DMS53 treated with DMSO at 0.1 percent for 48 hours (cell line): Measurements from ENCODE around the gene GALNT1.
"Not testable (repeated sequence)": the region's sequence is repeated elsewhere in the genome, so short reads cannot be mapped to it uniquely, and the experiment has no call there.

Source experiments
- DNase-seq: peaks from one replicate; lab custom pipeline; 2025; ENCODE audit not compliant: unreplicated experiment; lab: John Stamatoyannopoulos, UW

GALNT1 gene

DNA sequence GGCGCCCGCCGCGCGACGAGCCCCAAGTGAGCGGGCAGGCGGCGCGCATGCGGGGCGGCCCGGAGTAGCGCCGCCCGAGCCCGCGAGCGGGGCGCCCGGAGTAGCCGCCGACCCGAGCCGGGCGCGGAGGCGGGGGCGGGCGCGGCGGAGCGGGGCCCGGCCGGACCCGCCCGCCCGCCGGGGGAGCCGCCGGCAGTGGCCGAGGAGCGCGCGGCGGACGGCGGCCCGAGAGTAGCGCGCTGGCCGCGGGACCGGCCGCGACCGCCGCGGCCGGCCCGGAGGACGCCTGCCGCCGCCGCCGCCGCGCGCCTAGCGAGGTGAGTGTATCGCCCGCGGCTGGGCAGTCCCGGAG lies at the start of gene GALNT1:
GALNT1 (plus strand) TSS at position 195 of the 352 bp plus-strand sequence. CDS start 72,923 bp downstream, outside the sequence.
- DNase-seq: no peak

- no peak for DNase-seq
Observed at GRCh38 chr18:35533916-35534405, 47.6 kb upstream of the GALNT1 start.

GRCh38 chr18:35535297-35535696 lies 46.2 kb upstream of the GALNT1 start:
- DNase-seq: no peak

DNA sequence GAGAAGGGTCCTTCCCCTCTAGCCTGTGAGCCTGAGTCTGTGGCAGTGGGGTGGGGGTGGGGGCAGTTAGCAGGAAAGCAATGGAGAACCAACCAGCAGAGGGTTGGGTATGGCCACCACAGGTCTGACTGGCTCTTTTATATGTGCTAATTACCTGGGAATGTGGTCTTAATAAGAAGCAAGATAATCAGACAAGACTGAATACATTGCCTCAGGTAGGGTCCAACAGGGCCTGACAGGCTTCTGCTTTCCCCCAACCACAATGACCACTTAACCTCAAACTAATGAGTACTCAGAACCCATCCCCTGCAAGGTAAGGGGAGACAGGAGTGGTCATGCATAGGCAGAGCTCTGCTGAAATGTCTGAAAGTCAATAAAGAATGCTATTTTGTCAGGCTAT lies 39.2 kb upstream of the GALNT1 start:
- no peak for DNase-seq

GRCh38 chr18:35547008-35547605 lies 34.4 kb upstream of the GALNT1 start:
- no peak for DNase-seq

GRCh38 chr18:35549564-35549963 lies 32.0 kb upstream of the GALNT1 start:
- no peak for DNase-seq

GRCh38 chr18:35553300-35553699 lies 28.2 kb upstream of the GALNT1 start:
- no peak for DNase-seq

- DNase-seq: not testable (repeated sequence)
Observed at GRCh38 chr18:35555538-35555937, 26.0 kb upstream of the GALNT1 start.

DNA sequence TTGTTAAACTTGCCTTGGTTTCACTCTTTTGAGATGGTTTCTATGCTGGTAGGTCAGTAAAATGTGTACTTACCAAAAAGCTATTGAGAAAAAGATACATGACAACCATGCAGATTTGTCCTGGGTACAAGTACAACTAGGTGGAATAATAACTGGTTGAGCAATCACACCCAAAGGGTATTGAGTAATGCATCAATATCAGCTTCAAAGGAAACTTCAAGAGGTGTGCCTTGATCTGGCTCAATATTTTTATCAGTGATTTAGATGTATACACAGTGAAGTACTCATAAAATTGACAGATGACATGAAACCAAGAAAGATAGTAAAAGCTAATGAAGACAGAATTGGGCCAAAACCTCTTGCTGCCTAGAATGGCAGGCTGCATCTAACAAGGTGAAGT lies 21.7 kb upstream of the GALNT1 start:
- no peak for DNase-seq

- no peak for DNase-seq
Observed at GRCh38 chr18:35564795-35565453, 16.6 kb upstream of the GALNT1 start.

DNA sequence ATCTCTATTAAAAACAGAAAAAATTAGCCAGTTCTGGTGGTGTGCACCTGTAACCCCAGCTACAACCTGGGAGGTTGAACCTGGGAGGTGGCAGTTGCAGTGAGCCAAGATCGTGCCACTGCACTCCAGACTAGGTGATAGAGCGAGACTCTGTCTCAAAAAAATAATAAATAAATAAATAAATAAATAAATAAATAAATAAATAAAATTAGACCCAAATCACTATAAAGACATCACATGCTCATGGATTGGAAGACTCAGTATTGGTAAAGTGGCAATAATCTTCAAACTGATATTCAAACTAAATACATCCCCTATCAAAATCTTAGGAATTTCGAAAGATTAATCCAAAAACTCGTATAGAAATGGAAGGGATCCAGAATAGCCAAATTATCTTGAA lies 15.5 kb upstream of the GALNT1 start:
- no peak for DNase-seq

DNA sequence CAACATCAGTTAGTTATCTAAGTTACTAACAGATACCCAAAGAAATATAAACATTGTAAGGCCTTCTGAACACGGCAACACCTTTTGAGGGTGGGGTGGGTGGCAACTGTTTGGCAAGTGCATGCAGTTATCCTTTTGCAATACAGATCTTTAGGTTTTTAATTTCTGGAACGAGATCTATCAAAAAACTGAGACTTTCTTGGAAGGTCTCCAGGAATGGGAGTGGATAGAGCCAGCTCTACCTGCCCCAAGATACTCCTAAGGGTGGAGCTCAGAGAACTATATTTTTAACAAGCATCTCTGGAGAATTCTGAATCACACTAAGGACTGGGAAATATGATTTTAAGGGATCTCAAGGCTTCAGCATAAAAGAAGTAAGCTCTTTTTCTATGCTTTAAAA lies 11.4 kb upstream of the GALNT1 start:
- no peak for DNase-seq

GRCh38 chr18:35571138-35571537 lies 10.4 kb upstream of the GALNT1 start:
- no peak for DNase-seq

DNA sequence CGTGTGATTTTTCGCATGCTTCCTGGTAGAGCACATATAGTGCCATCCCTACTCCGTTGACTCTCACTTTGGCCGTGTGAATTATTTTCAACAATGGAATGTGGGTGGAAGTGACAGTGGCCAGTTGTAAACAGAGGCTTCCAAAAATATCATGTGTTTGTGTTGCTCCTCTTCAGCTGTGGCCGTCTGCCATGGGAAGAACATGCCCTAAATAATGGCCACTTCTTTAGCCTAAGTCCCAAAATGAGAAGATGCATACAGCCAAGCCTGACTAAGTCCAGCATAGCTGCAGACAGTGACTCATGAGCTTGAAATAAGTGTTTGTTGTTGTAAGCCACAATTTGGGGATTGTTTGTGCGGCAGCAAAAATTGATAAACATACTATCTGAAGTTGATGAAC lies 8.9 kb upstream of the GALNT1 start:
- no peak for DNase-seq

DNA sequence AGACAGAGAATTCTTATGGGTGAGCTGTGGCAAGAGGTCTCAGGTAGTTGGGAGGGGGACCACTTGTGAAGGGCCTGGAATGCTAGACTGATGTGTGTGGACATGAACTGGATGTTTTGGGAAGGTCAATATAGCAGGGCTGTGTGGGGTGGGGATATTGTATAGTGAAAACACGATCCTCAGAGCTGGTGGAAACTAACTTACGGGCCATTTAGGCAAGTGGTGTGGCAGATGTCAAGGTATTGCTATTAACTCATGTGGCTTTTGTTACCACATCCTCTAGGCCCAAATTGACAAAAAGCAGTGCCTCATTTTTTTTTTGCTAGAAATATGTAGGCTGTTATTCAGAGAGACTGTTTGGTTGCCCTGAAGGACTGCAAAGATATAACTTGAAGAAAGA lies 8.0 kb upstream of the GALNT1 start:
- no peak for DNase-seq

- not testable (repeated sequence) for DNase-seq
Observed at GRCh38 chr18:35576240-35576845, 5.2 kb upstream of the GALNT1 start.

DNA sequence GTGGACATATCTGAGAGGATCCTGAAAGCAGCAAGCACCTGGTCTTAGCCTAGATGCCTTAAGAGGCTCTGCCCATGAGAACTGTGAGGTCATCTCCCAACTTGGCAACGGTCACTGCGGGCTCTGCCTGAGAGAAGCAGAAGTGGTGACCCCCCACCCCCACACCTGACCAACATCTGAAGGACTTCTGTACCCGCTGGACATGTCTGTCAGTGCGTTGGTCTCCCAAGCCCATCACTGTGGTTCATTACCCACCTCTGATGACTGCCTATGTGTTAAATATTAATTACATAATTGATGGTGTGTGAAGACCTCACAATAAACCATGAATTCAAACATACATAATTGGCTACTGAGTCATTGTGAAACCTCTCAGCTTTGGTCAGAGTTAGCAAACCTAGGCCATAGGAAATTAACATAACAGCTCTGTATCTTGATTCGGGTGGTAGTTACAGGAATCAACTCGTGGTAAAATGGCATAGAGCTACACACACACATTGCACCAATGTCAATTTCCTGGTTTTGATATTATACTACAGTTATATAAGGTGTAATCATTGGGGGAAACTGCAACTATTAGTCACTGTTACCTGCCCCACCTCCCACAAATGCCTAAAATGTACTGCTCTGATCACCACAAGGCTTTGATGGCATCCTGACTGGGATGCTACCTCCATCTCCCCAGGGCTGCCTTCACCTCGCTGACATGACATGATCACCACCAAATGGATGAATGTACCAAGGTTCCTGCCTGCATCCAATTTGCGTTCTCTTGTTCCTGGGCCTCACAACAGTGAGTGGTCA lies 4.3 kb upstream of the GALNT1 start:
- DNase-seq: no peak

GRCh38 chr18:35578481-35578880 lies 3.1 kb upstream of the GALNT1 start:
- DNase-seq: no peak

DNA sequence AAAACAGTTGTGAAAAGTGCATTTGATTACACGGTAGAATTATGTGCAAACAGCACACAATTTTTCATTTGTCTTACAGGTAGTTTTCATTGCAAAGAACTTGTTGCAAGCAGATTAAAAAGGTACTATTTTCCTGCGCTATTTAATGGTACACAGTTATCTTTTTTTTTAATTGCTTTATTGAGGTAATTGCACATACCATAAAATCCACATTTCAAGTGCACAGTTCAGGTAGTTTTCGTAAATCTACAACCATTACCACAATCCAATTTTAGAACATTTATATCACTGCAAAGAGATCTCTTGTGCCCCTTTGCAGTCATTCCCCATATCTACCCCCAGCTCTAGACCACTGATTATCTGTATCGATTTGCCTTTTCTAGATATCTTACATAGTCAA lies 2.6 kb upstream of the GALNT1 start:
- no peak for DNase-seq

DNA sequence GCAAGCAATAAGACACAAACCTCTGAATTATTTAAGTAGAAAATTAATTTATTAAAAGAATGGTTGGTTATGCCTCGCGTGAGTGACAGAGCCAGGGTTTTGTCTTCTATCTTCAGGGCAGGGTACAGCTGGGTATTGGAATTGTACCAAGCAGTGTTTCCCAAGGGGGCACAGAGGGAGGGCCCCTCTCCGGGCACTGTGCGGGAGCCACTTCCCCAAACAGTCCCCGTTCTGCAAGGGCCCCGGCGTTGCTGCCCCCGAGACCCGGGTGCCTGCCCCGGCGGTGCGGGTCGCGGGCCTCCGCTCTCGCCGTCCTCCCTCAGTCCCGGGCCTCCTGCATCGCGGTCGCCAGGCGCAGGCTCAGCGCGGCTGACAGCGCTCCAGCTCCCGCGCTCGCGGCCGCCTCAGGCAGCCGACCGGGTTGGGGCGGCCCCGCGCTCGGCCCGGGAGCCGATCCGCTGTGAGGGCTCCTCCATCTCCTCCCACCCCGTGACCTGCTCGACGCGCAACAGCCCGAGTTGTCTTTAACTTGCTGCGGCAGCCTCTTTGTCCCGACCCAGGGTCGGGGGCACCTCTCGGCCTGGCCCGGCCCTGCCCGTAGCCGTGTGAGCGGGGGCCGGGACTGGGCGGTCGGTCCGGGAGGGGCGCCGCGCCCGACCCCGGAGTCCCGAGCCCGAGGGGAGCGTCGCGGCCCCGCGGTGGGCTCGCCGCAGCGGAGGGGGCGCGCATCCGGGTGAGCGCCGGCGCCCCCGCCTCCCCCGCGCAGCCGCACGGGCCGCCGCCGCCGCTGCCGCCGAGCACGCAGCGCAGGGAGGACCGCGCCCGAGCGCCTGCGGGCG lies 620 bp upstream of the GALNT1 start:
- DNase-seq: peak; percentile 28
